GM18951 (cell line): ENCODE measurements around the gene WIPI1.

Source experiments
- POLR2A ChIP-seq: IDR thresholded peaks from 4 replicates; pipeline ENCODE4 v1.6.1; 2011; ENCODE audit warnings: mild to moderate bottlenecking; ENCODE audit not compliant: insufficient read length, insufficient read depth; ENCODE audit errors: extremely low read depth
- in situ Hi-C: fragments of 300-500 bp; cut with MboI; formaldehyde crosslinking; loops from one replicate; pipeline ENCODE4 v1.12.0; 2022; ENCODE audit warnings: low sequenced_read_pairs, mixed read lengths, inconsistent platforms; ENCODE audit not compliant: unreplicated experiment

WIPI1 gene

GRCh38 chr17:68470961-68471360 lies 13.7 kb upstream of the WIPI1 start:
- no peak for TF ChIP-seq POLR2A
- in situ Hi-C loops, result no loop called here

GRCh38 chr17:68468788-68469187 lies 11.5 kb upstream of the WIPI1 start:
- TF ChIP-seq POLR2A, result no peak
- in situ Hi-C loops, result no loop called here

- no peak for TF ChIP-seq POLR2A
- in situ Hi-C loops, result no loop called here
Observed at GRCh38 chr17:68468334-68468733, 11.0 kb upstream of the WIPI1 start.

DNA sequence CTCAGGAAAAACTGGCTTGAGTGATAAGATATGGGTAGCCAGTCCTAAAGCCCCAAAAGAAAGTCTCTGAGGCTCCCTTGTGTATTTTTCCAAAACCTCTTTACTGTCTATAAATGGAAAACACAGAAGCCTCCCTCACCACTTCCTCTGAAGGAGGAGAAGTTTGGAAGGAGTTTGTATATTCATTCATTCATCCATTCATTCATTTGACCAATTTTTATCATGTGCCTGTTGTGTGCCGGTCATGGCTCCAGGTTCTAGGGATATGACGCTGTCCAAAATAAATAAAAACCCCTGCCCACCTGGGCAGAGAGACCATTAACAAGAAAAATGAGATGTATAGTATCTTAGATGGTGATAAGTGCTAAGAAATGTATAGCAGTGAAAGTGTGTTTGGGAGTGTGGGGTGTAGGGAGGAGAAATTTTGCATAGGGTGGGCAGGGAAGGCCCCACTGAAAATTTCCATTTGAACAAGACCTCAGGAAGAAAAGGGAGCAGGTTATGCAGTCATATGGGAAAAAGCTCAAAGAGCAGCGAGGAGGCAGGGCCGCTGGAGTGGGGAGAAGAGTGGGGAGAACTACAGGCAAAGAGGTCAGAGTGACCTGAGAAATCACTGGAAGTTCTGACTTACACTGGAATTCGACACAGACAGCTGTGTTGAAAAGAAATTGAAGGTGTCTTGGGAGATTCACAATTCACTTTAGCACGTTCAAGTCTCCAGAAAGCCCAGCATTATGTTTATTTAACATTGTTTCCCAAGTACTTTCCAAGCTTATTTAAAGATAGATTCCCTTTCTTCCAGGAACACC lies 6.1 kb upstream of the WIPI1 start:
- no peak for TF ChIP-seq POLR2A
- in situ Hi-C loops, result no loop called here

- peak; percentile 46 for TF ChIP-seq POLR2A
- in situ Hi-C loops, result no loop called here
Observed at GRCh38 chr17:68462381-68463210, 5.3 kb upstream of the WIPI1 start.

DNA sequence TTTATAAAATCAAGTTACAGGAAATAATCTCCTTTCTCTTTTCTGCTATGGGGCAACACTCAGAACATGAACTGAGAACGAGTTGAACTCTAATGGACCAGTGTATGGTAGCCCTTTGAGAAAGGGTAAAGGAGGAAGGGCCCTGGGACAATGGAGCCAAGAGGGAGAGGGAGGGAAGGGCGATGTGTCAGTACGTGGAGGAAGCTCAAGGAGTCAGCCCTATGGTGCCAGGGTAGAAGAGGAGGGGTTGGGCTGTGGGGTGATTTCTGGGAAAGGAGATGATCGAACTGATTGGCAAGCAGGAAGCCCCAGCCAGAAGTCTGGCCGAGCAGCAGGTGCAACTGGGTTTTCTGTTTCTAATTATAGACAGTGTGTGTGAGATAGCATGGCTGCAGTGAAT lies 4.3 kb upstream of the WIPI1 start:
- TF ChIP-seq POLR2A, result no peak
- in situ Hi-C loops, result no loop called here

DNA sequence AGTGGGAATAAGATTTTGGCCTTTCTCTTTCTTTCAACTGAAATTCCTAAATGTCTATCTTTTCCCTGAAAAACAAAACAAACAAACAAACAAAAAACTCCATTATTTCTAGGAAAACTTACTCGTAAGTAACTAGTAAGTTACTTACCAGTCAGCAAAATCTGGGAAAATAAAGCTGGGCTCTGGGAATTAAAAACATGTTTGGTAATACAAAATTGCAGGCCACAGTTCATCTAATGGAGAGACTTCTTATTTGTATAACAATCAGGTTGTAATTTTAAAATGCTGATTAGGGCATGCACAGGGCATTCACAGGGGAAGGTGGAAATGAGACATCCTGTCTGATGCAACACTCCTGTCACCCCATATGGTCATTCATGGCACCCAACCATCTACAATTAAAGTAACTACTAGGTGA lies 3.8 kb upstream of the WIPI1 start:
- in situ Hi-C loops, result no loop called here
- no peak for TF ChIP-seq POLR2A

DNA sequence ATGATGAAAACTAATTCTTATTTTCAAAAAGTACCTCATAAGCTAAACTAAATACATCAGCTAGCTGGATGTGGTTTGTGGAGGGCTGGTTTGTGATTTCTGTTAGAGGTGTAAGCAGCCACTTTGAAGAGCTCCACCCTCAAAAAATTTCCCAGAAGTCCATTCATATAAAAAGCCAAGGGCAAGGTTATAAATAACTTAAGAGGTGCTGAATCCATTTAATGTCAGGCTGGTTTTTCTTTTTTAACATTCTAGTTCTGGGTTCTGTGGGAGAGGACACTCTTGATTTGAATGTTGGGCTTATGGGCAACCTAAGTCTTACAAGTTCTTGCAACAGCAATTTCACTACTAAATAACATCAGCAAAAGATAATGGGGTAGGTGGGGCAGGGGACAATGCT lies 3.4 kb upstream of the WIPI1 start:
- in situ Hi-C loops, result no loop called here
- no peak for TF ChIP-seq POLR2A

GRCh38 chr17:68460146-68460545 lies 2.9 kb upstream of the WIPI1 start:
- in situ Hi-C loops, result no loop called here

GRCh38 chr17:68459037-68459639 lies 1.8 kb upstream of the WIPI1 start:
- no peak for TF ChIP-seq POLR2A
- in situ Hi-C loops, result no loop called here

More at GRCh38 chr17:68460146-68460545, 2.9 kb upstream of the WIPI1 start:
- TF ChIP-seq POLR2A, result no peak

GRCh38 chr17:68458260-68459036 lies 1.2 kb upstream of the WIPI1 start:
- TF ChIP-seq POLR2A, result no peak
- in situ Hi-C loops, result no loop called here

DNA sequence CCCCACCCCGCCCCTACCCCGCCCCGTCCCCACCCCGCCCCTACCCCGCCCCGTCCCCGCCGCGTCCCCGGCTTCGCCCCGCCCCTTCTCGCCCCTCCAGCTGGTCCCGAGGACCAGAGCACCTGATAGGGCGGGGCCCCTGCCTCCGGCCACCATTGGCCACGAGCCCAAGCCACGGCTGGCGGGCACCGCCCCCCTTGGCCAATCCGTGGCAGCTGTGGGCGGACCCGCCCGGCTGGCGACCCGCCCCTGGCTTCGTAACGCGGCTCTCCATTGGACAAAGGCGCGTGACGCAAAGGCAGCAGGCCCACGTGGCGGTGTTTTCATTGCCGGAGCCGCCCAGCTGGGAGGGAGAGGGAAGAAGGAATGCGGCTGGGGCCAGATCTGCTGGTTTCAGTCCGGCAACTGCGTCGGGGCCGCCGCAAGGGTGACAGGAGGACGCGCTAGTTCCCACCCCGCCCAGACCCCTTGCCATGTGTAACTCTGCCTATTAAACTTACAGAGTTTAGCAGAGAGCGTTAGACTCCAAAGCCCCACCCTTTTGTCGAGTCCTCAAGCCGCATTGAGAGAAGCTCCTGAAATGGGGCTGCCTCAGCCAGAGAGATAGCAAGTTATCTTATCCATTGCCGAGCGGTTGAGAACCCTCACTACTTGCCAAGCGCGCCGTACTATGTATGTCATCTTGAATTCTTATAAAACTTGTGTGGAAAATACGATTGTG lies 403 bp upstream of the WIPI1 start:
- in situ Hi-C loops, result no loop called here
- peak; percentile 83 for TF ChIP-seq POLR2A
